HG03139 (cell line): ENCODE measurements around the gene PHKG2.

Experiments
- ATAC-seq: cut with Tn5 transposase; IDR thresholded peaks from one replicate; pipeline ENCODE4 v1.9.1; 2021; ENCODE audit not compliant: unreplicated experiment

The PHKG2 gene

DNA sequence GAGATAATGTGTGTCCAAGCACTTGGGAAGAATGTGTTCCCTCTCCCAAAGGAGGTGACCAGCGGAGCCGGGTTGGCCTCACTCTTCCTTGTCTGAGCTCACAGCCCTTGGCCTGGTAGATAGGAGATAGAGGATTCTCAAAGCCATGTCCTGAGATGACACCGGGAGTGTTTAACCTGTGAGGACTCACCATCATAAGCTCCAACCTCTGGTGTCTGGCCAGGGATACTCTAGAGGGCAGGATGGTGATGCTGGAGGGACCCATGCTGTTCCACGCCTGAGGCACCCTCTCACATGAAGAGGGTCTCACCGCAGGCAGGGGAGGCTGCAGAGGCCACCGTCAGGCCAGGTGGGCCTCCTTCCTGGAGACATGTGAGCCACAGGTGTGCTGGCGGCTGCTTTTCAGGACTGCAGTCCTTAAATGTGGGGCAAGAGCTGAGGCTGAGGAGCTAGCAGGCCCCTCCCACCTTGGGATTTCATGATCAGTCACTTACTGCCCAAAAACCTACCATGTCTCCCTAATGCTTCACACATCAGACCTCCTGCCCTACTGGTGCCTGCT lies 45.4 kb downstream of the PHKG2 start:
- no peak for ATAC-seq

DNA sequence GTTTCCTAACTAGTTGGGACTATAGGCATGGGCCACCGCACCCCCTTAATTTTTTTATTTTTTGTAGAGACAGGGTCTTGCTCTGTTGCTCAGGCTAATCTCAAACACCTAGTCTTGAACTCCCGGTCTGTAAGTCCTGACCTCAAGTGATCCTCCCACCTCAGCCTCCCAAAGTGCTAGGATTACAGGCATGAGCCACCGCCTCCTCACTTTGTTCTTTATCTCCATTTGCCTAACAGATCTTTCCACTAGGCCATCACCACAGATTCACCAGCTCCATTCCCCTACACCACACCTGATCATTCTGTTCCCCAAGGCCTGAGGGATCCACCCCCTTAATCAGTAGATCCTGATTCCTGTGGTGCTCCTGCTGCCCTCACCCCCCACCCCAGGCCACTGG lies 46.4 kb downstream of the PHKG2 start:
- no peak for ATAC-seq

DNA sequence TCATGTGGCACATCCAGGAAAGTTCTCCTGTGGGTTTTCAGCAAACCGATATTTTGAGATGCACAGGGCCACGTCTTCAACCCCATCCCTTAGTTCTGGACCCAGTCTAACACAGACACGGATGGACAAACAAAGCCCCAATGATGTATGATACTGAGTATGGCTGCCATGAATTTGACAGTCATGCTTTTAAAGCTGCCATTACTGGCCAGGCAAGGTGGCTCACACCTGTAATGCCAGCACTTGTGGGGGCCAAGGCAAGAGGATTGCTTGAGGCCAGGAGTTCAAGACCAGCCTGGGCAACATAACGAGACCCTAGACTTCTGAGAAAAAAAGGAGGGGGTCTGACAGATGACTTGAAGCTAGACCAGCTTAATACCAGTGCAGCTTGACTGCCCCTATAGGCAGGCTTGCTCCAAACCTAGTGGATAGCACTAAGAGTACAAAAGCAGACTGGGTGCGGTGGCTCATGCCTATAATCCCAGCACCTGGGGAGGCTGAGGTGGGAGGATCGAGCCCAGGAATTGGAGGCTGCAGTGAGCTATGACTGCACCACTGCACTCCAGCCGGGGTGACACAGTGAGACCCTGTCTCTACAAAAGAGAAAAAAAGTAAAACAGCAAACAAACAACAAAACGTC lies 49.6 kb downstream of the PHKG2 start:
- no peak for ATAC-seq
